ENCODE results near the gene PAX5. TPM values are rescaled to one million over a fixed set of nuclear protein-coding genes. Genes with fewer than 3 reads are reported as not detected.

The PAX5 gene
- total RNA-seq, 1 donor from 2014 or later = 0.18 TPM

DNA sequence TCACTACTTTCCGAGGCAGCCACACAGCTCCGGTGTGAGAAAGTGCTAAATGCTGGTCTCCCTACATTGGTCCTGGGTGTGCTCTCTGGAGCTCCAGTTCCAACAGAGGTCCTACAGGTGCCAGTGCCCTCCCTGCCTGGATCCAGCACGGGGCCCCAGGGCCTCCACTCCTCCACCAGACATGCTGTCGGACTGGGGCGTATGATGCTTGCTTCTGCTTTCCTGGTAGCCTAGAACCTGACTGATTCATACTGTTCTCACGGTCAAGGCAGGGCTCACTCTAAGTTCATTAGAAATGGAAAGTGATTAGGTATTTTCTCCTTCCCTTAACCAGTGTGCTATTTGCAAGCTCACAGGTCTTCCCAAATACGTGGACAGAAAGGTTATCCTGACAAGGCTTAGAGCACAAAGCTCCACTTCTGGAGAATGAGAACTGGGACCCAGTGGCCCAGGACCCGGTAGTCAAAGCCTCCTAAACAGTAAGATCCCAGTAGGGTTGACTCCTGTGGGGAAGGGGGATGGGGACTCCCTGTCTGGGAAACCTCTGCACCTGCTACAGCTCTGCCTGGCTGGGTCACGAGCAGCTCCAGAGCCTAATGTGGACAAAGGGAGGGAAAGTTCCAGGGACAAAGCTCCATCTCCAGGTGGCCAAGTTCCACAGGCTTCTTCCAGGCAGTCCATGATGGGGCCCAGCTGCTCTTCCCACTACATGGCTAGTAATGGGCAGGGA is 98.1 kb downstream of the PAX5 start:
- Histone ChIP-seq H3K9me3 (peaks cover 2% of the 10 kb centered on the region), H3K4me1 (no peaks in the 10 kb centered on the region), H3K4me3 (no peak overlapping the region), H3K27me3 (ENCODE audit: low read depth) (peaks cover 7% of the 10 kb centered on the region), H3K36me3 (no peaks in the 10 kb centered on the region), H3K27ac (no peak overlapping the region)
- ATAC-seq (no peak), DNase-seq (no peak)
- TF ChIP-seq, protein P1, sequence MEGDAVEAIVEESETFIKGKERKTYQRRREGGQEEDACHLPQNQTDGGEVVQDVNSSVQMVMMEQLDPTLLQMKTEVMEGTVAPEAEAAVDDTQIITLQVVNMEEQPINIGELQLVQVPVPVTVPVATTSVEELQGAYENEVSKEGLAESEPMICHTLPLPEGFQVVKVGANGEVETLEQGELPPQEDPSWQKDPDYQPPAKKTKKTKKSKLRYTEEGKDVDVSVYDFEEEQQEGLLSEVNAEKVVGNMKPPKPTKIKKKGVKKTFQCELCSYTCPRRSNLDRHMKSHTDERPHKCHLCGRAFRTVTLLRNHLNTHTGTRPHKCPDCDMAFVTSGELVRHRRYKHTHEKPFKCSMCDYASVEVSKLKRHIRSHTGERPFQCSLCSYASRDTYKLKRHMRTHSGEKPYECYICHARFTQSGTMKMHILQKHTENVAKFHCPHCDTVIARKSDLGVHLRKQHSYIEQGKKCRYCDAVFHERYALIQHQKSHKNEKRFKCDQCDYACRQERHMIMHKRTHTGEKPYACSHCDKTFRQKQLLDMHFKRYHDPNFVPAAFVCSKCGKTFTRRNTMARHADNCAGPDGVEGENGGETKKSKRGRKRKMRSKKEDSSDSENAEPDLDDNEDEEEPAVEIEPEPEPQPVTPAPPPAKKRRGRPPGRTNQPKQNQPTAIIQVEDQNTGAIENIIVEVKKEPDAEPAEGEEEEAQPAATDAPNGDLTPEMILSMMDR (IDR thresholded peaks at IDR 0.05) = no peak
- intact Hi-C loops (cut with DNase I) = no loop called here

DNA sequence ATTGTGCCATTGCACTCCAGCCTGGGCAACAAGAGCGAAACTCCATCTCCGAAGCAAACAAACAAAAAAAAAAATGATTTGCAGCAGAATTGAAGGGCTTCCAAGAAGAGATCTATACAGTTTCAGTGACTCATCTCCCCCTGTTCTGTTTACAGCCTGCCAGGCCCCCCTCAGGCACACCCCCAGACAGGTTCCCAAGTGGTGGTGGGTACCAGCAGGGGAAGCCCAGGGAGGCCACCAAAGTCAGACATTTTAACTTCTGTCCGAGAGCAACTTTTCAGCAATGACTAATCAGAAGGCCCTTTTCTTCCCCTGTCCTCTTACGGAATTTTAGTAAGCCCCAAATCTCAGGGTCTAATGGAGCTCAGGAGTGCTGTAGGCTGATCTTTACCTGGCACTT is 98.7 kb downstream of the PAX5 start:
- no peak for ATAC-seq
- intact Hi-C loops (cut with DNase I) = no loop called here

DNA sequence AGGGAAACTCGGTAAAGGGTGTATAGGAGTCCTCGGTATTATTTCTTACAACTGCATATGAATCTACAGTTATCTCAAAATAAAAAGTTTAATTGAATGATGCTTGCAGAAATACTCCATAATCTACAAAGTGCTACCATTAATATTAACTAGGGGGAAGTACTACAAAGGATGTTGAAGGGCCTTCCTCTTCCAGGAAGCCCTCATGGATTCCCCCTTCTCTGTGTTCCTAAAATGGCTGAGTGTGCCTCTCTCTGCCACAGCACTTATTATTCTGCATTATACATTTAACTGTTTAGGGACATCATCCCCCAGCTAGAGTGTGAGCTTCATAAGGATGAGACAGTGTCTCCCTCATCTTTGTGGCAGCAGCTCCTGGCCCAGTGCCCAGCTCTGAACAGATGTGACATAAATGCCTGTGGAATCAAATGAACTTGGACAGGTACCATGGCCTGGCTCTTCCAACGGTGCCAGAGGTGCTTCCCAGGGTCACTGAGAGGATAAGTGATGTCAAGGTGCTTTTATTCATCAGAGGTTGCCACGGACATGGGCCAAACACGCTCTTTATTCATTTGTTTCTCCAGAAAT is 99.5 kb downstream of the PAX5 start:
- Histone ChIP-seq H3K4me3 (no peak overlapping the region), H3K36me3 (no peaks in the 10 kb centered on the region), H3K4me1 (no peaks in the 10 kb centered on the region), H3K27me3 (ENCODE audit: low read depth) (peaks cover 7% of the 10 kb centered on the region), H3K27ac (no peak overlapping the region), H3K9me3 (peaks cover 2% of the 10 kb centered on the region)
- DNase-seq (no peak), ATAC-seq (no peak)
- intact Hi-C loops (cut with DNase I) = no loop called here
- TF ChIP-seq, protein P1 (IDR thresholded peaks at IDR 0.05) = no peak

More for the DNA sequence above, 98.7 kb downstream of the PAX5 start:
- TF ChIP-seq, protein P1 (IDR thresholded peaks at IDR 0.05) = no peak
- no peak overlapping the region for H3K4me3 ChIP-seq
- no peaks in the 10 kb centered on the region for H3K36me3 ChIP-seq
- H3K27me3 ChIP-seq (ENCODE audit: low read depth) = peaks cover 7% of the 10 kb centered on the region
- peaks cover 2% of the 10 kb centered on the region for H3K9me3 ChIP-seq
- no peaks in the 10 kb centered on the region for H3K4me1 ChIP-seq
- DNase-seq = no peak
- H3K27ac ChIP-seq = no peak overlapping the region

DNA sequence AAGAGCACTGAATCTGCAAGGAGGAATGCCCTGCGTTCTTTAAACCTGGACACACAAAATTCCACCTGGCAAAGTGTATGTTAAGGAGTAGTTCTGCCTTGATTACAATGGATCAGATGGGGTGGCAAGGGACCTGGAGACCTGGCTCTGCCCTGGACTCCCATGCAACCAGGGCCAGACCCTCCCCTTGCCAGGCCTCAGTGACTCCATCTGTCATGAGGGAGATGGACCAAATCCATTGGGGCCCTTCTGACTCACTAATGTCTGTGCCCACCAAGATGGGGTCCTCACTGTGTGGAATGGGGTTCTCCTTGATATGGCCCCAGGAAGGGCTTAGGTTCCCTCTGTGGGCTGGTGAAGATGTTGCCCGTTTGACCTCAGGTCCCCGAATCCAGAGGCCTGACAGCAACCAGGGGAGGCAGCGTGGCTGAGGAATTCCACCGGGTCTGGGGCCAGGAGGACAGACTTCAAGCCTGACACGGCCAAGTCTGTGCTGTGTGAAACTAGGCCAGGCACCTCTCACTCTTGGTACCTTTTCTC is 100.3 kb downstream of the PAX5 start:
- Histone ChIP-seq H3K4me1 (no peaks in the 10 kb centered on the region), H3K27me3 (ENCODE audit: low read depth) (peaks cover 3% of the 10 kb centered on the region), H3K4me3 (no peak overlapping the region), H3K36me3 (no peaks in the 10 kb centered on the region), H3K27ac (no peak overlapping the region), H3K9me3 (peaks cover 2% of the 10 kb centered on the region)
- TF ChIP-seq, protein P1 (IDR thresholded peaks at IDR 0.05) = no peak
- intact Hi-C loops (cut with DNase I) = no loop called here
- DNase-seq = no peak
- no peak for ATAC-seq

DNA sequence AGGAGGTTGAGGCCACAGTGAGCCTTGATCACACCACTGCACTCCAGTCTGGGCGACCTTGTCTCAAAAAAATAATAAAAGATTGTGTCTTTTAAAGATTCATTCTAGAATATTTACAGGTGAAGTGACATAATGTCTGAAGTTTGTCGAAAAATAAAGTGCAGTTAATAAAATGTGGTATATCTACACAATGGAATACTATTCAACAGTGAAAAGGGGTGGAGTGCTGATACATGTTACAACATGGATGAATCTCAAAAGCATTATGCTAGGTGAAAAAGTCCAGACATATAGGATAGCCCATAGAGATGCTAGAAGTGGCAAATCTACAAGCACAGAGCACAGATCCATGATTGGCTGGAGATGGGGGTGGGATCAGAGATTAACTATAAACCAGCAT is 101.9 kb downstream of the PAX5 start:
- Histone ChIP-seq H3K9me3 (peaks cover 2% of the 10 kb centered on the region), H3K27ac (no peak overlapping the region), H3K4me1 (no peaks in the 10 kb centered on the region), H3K36me3 (no peaks in the 10 kb centered on the region), H3K27me3 (ENCODE audit: low read depth) (no peaks in the 10 kb centered on the region), H3K4me3 (no peak overlapping the region)
- intact Hi-C loops (cut with DNase I) = no loop called here
- no peak for DNase-seq
- ATAC-seq = no peak
- TF ChIP-seq, protein P1 (IDR thresholded peaks at IDR 0.05) = no peak

All from lower lobe of right lung (tissue), 2 donors.